Measurements from ENCODE around the gene BAK1.
A peak's percentile ranks its signal among the peaks of the same experiment; 100 is the strongest.

BAK1 gene

DNA sequence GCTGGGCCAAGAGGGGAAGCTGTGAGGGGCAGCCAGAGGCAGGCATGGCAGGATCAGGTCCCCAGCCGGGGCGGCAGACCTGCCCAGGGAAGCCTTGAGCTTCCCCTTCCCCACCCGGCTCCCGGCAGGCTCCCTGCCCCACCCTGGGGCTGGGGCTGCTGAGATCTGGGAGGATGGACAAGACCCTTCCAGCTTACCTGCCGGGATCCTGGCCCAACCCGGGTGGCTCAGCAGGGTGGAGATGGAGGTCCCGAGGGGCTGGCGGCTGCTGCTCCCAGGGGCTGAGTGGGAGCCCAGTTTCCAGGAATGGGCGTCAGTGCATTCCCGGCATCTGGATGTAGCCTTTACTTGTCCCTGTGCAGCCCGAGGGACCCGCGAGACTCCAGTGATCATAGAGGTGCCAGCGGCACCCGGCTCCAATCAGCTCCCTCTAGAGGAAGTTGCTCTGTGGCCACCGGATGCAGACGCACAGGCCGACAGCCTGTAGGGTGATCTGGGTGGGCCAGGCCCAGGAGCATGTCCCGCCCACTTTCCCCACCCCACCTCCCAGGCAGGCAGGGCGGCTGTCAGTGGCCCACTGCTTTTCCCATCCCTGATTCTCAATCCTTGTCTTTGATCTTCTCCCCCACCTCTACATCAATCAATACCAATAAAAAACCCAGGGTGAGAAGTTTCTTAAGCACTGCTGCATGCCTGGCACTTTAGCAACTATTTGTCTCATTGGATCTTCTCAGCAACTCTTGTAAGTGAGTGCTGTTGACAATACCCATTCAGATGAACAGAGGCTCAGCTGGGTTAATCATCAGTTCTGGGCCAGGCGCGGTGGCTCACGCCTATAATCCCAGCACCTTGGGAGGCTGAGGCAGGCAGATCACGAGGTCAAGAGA, at the start of gene BAK1:
BAK1 (minus strand) TSS at position 449 of the 887 bp plus-strand sequence. CDS start 2,672 bp downstream, outside the sequence.
- DNase-seq (ENCODE audit: low read depth) = peak; percentile 80

GRCh38 chr6:33628401-33628964, 48.4 kb upstream of the BAK1 start:
- DNase-seq (ENCODE audit: low read depth) = no peak

DNA sequence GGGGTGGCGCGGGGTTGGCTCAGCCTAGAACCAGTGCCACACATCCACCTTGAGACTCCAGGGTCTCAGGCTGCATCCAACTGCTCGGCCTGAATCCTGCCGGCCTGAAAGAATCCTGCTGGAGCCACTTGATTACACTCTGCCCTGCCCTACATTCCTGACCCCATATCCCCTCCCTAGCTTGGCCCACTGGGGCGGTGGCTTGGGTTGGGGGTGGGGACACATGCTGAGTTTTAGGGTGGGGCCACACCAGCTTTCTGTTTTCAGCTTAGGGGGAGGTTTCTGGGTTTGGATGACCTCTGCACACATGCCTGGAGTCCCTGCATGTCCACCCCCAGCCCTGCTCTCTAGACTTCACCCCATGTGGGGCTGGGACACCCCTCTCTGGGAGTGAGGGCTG, 47.8 kb upstream of the BAK1 start:
- no peak for DNase-seq (ENCODE audit: low read depth)

- no peak for DNase-seq (ENCODE audit: low read depth)
These were observed 44.8 kb upstream of the BAK1 start for GRCh38 chr6:33624856-33625255.

GRCh38 chr6:33623895-33624381, 43.9 kb upstream of the BAK1 start:
- no peak for DNase-seq (ENCODE audit: low read depth)

GRCh38 chr6:33622456-33623431, 42.7 kb upstream of the BAK1 start:
- no peak for DNase-seq (ENCODE audit: low read depth)

DNA sequence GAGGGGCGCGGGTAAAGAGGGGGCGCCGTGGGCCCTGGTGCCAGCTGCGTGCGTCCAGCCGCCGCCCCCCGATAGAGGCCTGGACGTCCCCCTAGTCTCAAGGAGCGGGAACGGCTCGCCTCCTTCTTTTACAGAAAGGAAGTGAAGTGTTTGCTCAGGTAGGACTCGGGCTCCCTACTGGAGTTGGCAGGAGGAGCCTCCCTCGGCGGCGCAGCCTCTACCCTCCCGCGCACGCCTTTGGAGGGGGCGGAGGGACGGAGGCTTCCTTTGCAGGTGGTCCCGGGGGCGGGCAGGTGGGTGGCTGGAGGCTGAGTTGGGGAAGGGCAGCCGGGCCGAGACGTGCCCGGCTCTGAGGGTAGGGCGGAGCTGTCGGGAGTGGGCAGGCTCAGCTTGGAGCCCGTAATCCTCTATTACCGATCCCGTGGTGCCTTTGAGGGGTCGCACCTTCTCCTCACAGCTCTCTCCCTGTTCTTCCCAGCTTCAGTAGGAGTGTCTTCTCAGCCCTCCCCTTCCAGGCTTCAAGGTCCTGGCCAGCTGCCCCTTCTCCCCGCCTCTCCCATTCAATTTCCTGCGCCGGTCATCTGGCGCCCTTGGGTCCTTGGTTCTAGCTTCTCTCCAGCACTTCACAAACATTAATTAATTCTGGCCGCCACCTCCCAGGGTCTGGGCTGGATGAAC, 41.8 kb upstream of the BAK1 start:
- peak; percentile 36 for DNase-seq (ENCODE audit: low read depth)

DNA sequence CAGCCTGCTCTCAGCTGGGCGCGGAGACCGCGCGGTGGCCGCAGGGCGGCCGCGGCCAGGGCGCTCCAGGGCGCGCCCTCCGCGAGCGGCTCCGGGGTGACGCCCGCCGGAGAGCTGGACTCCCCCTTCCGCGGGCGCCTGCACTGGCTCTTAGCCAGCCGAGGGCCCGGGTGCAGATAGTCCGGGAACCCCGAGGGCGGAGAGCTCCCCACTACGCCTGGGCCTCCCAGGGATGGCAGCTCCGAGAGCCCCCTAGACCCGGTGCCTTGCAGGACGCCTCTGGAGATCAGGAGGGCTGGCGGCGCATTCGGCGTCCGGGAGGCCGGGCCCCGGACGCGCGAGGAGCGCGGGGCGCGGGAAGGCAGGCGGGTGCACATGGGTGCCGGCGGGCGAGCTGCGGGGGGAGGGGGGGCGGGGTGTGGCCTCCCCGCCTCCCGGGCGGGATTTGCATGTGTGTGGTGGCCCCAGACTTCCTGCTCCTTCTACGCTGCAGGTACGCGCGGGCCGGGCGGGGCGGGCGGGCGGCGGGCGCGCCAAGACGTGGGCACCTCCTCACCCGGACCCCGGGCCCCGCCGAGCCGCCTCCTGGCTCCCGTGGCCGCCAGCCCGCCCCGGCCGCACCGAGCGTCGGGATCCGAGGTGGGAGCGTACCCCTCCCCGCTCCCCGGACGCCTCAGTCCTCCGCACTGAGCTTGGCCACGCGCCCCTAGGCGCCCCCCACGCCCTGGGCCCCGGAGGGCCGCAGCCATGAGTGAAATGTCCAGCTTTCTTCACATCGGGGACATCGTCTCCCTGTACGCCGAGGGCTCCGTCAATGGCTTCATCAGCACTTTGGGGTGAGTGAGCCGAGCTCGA, 41.0 kb upstream of the BAK1 start, which contains the start of gene ITPR3:
ITPR3 (plus strand) TSS at position 467 of the 855 bp plus-strand sequence; CDS start at position 748, 281 bp downstream.
- DNase-seq (ENCODE audit: low read depth) = peak; percentile 62

- no peak for DNase-seq (ENCODE audit: low read depth)
These were observed 40.2 kb upstream of the BAK1 start for GRCh38 chr6:33620158-33620855.

DNA sequence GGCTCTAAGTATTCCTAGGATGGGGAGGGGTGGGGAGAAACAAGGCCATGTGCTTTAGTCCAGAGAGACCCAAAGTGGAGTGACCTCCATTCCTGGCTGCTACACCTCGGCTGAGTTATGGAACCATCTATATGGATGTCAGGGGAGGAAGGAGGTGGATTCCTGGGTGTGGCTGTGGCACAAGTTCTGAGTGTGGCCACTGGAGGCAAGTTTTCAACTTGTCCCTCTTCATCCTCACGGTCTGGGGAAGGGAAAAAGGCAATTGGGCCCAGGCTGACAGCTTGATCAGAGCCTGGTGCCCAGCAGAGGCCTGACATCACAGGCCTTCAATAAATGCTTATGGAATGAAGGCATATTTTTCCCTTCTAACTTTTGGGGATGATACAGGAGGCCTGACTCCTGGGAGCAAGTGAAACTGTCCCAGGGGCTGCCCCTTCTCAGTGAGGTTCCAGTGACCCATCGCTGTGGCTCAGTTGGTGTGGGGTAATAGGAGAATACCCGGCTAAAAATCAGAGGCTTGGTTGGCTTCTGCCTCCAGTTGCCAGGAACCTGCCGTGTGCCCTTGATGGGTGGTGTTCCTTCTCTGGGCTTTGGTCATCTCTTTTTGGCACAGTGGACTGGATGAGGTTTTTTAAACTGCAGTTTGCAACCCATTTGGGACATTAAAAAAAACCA, 39.2 kb upstream of the BAK1 start:
- DNase-seq (ENCODE audit: low read depth) = no peak

GRCh38 chr6:33616913-33617312, 36.8 kb upstream of the BAK1 start:
- DNase-seq (ENCODE audit: low read depth) = no peak

DNA sequence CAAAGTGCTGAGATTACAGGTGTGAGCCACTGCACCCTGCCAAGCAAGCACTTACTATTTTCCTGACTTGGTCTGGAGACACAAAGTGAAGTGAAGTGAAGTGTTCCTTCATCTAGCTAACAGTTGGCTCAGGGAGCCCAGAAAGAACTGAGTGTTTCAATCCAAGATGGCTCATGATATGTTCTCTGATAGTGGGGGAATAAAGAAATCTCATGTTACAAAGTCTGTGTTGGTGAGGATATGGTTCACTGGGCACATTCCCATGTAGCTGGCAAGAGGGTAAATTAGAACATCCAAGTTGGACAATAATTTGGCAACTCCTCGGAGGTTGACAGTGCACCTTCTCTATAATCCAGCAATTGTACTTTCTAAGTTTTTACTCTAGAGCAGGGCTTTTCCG, 36.0 kb upstream of the BAK1 start:
- DNase-seq (ENCODE audit: low read depth) = no peak

GRCh38 chr6:33613795-33614168, 33.7 kb upstream of the BAK1 start:
- no peak for DNase-seq (ENCODE audit: low read depth)

- DNase-seq (ENCODE audit: low read depth) = no peak
These were observed 33.2 kb upstream of the BAK1 start for GRCh38 chr6:33613146-33613794.

GRCh38 chr6:33610779-33611732, 31.0 kb upstream of the BAK1 start:
- no peak for DNase-seq (ENCODE audit: low read depth)

DNA sequence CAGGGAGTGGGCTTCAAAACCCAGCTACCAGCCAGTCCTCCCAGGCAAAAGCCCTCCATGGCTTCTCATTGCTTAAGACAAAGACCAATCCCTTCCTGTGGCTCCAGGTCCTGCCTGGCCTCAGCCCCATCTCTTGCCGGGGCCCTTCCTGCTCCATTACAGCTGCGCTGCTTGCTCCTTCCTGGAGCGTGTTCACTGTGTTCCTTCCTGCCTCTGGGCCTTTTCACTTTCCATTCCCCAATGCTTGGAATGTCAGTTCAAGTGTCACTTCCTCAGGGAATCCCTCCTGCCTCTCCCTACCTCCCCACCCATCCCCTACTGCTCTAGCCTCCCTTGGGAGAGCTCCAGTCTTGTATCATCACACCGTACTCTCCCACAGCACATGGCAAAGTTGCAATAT, 30.0 kb upstream of the BAK1 start:
- no peak for DNase-seq (ENCODE audit: low read depth)

DNA sequence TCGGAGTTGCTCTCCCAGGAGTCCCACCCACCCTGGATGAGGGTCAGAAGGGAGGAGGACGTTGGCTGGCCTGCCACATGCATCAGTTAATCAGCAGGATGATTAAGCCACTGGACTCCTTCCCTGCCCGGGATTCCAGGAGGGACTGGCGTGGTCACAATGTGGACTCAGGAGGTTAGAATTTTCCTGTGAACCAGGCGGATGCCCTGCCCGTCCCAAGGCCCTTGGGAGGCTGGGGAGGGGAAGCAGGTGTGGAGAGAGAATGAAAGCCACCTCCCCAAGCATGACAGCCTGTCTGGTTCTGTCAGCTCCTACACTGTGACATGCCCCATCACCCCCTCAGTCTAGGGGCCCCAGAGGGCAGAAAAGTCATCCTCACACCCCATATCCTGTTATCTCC, 29.5 kb upstream of the BAK1 start:
- DNase-seq (ENCODE audit: low read depth) = no peak

GRCh38 chr6:33609019-33609418, 28.9 kb upstream of the BAK1 start:
- DNase-seq (ENCODE audit: low read depth) = no peak

Measured in activated T-cell treated with anti-CD3 and anti-CD28 coated beads for 24 hours (primary cell).